Thoracic aorta (tissue), 2 donors: Measurements from ENCODE around the gene KY. TPM values are rescaled to one million over a fixed set of nuclear protein-coding genes. Genes with fewer than 3 reads are reported as not detected.

ENCODE experiments used
- ATAC-seq: fragments of 150-250 bp; one replicate; pipeline ENCODE4 v1.8.0; 2017; ENCODE audit warnings: low read depth; ENCODE audit not compliant: insufficient number of reproducible peaks, low FRiP score
- DNase-seq: peaks from one replicate; pipeline ENCODE4 v3.0.0-alpha.2; 2020; ENCODE audit warnings: low spot score
- H3K27ac ChIP-seq, 2 donors: fragments of 200-600 bp; sonication (generic); 1 replicate in 1 of 2; 2 replicates in 1 of 2; pipeline ENCODE4 v1.5.1; 2016; ENCODE audit warnings: mild to moderate bottlenecking in 2 of 2, moderate library complexity in 2 of 2
- H3K27me3 ChIP-seq: fragments of 200-600 bp; sonication (generic); replicated peaks from 2 replicates; pipeline ENCODE4 v1.6.0; 2016; ENCODE audit warnings: mild to moderate bottlenecking; ENCODE audit not compliant: insufficient read depth
- H3K36me3 ChIP-seq: fragments of 200-600 bp; sonication (generic); one replicate; pipeline ENCODE4 v1.5.1; 2016
- H3K4me1 ChIP-seq, 2 donors: fragments of 200-600 bp; sonication (generic); 1 replicate in 1 of 2; 2 replicates in 1 of 2; pipeline versions ENCODE4 v1.5.1 to v1.6.0; 2016; ENCODE audit warnings: low read depth in 2 of 2, mild to moderate bottlenecking in 1 of 2; ENCODE audit not compliant: control insufficient read depth in 1 of 2
- H3K4me3 ChIP-seq: fragments of 200-600 bp; sonication (generic); 2 replicates; pipeline ENCODE4 v1.5.1; 2016; ENCODE audit warnings: mild to moderate bottlenecking
- H3K9me3 ChIP-seq: fragments of 200-600 bp; sonication (generic); 2 replicates; pipeline ENCODE4 v1.5.1; 2016
- CTCF ChIP-seq: fragments of 200-600 bp; sonication (generic); IDR thresholded peaks from one replicate; pipeline ENCODE4 v1.5.1; 2019; ENCODE audit warnings: antibody characterized with exemption
- total RNA-seq, 2 donors: library from RNA; depleted of rRNA; stranded (reverse); fragments of >200 nt; gene quantifications; one replicate each; pipeline versions ENCODE4 v1.1.0 to v1.2.3, GENCODE V29; 2016

The KY gene
- total RNA-seq, result 1 to 10 TPM; 1.3 to 2.6 TPM

DNA sequence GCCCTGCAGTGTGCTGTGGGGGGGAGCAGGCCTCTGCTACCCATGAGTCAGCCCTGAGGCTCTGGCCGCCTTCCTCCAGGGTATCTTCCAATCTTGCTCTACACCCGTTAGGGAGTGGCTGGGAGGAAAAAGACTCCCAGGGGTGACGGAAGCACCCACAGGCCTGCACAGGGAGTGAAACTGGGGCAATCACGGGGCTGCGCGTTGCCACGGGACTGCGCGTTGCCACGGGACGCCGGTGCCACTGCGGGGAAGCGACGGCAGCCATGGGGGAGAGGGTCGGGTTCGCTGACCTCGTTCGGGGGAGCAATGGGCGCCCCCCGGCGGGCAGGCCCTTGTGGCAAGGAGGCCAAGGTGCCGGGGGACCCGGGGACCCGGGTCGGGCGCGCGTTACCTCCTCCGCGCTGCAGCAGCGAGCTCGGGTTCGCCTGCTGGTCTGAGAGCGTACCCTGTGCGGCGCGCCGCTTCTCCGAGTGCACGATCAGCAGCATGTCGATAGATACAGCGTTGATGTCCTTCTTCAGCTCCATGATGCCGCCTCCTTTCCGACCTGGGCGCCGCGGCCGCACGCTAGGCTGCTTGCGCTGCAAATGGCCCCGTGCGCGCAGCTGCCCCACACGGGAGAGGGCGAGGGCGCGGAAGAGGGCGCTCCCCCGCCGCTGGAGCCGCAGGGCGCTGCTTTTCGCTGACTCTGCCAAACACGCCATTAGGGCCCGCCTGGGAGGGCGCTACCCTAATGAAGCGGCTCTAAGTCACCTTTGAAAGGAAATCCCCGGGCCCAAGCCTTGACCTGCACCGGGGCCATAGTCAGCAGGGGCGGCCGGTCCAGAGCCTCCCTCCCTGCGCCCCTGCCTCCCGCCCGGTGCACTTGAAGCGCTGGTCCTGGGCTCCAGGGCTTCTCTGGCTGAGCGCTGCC, at the start of gene KY:
KY (minus strand) TSS at position 592 of the 916 bp plus-strand sequence; CDS start at position 530, 62 bp downstream.
- Histone ChIP-seq H3K27ac (peak within 1 kb of the TSS; percentile 52 to 65), H3K4me3 (peak within 1 kb of the TSS; percentile 71), H3K36me3 (no peaks in the 10 kb centered on the region), H3K4me1 (peaks cover 6 to 24% of the 10 kb centered on the region in 2 donors), H3K27me3 (no peaks in the 10 kb centered on the region), H3K9me3 (no peaks in the 10 kb centered on the region)
- no peak for TF ChIP-seq CTCF
- DNase-seq (no peak), ATAC-seq (no peak)

DNA sequence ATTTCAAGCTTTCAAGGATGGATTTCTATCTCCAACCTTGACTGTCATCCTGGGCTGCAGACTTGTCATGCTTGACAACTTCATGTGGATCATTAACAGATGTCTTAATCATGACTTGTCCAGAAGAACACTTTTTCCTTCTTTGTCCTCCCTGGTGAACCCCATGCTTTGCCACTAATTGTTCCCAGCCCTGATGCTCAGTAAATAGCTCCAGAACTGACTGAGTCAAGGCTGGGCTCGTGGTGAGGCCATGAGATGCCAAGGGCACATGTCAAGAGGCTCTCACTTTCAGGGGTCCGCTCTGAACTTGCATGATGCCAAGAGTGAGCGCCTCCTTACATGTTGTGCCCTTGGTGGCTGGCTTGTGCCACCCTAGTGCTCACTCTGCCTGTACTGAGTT, 48.9 kb upstream of the KY start:
- no peak for ATAC-seq
- TF ChIP-seq CTCF, result no peak
- Histone ChIP-seq H3K4me3 (no peak overlapping the region), H3K27me3 (no peaks in the 10 kb centered on the region), H3K27ac (no peak overlapping the region), H3K9me3 (no peaks in the 10 kb centered on the region), H3K36me3 (no peaks in the 10 kb centered on the region), H3K4me1 (no peaks in the 10 kb centered on the region)
- DNase-seq, result no peak

- no peaks in the 10 kb centered on the region for H3K4me1 ChIP-seq
- no peaks in the 10 kb centered on the region for H3K9me3 ChIP-seq
- H3K4me3 ChIP-seq, result no peak overlapping the region
- DNase-seq (no peak), ATAC-seq (no peak)
- H3K27me3 ChIP-seq, result no peaks in the 10 kb centered on the region
- H3K36me3 ChIP-seq, result no peaks in the 10 kb centered on the region
- no peak for TF ChIP-seq CTCF
- H3K27ac ChIP-seq, result no peak overlapping the region
These were observed 48.4 kb upstream of the KY start for GRCh38 chr3:134699141-134699711.

DNA sequence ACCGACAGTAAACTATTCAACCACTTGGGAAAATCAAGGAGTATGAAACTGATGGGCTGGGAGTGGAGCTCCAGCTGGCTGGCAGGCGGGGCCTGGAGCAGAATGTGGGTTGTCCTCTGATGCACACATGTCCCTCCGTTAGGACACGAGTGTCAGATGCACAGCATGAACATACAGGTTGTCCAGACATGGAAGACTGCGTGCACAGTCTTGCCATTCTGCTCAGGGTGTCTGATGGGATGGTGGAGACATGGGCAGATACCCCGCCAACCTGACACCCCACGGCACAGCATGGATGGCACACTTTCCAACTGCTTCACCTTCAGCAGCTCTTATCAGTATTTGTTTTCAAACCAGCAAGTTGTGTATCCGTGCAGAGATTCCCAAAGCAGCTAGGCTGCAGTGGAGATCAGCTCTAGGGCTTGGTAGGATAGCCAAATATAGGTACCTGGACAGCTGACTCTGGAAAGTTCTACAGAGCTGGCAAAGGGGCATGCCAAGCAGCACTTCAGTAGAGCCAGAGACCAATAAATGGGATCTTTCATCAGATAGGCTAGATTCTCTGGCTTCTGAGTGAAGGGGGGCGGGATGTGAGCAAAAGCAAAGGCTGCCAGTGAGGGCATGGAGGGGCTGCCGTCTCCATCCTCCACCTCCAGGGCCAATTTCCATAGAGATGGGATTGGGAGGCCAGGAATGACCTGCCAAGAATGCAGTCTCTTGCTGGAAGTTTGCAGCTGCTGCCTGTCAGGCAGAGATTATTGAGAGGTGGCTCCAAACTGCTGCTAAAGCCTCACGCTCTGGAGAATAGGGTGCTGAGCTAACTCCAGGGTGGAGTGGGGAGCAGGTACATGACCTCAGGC, 47.2 kb upstream of the KY start:
- no peaks in the 10 kb centered on the region for H3K4me1 ChIP-seq
- no peak for ATAC-seq
- H3K27me3 ChIP-seq, result no peaks in the 10 kb centered on the region
- no peaks in the 10 kb centered on the region for H3K9me3 ChIP-seq
- H3K27ac ChIP-seq, result no peak overlapping the region
- TF ChIP-seq CTCF, result no peak
- H3K4me3 ChIP-seq, result no peak overlapping the region
- DNase-seq, result no peak
- no peaks in the 10 kb centered on the region for H3K36me3 ChIP-seq

DNA sequence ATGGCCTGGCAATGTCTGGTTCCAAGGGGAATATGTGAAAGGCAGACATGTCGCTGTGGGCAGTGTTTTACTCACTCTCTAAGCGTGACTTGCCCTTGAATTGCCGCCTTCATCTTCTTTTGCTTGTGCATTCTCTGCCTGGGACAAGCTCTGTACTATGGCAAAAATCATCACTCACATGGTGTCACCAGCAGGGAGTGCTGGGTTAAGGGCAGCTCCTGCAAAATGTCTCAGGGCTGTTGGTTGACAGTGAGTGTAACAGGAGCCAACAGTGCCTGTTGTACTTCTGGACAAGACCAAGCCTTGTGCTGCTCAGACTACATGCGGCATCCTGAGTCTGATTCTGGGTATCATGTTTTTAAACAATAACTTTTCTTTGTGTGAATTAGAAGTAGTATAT, 45.3 kb upstream of the KY start:
- ATAC-seq, result no peak

More for the DNA sequence above, 45.3 kb upstream of the KY start:
- Histone ChIP-seq H3K27ac (no peak overlapping the region), H3K9me3 (no peaks in the 10 kb centered on the region), H3K4me1 (no peaks in the 10 kb centered on the region), H3K4me3 (no peak overlapping the region), H3K27me3 (no peaks in the 10 kb centered on the region), H3K36me3 (no peaks in the 10 kb centered on the region)
- no peak for DNase-seq
- TF ChIP-seq CTCF, result no peak
